Naive thymus-derived CD4-positive, alpha-beta T cell (primary cell): ENCODE measurements around the gene NINL. TPM values are rescaled to one million over a fixed set of nuclear protein-coding genes. Genes with fewer than 3 reads are reported as not detected.

ENCODE experiments used
- ATAC-seq: fragments of 150-1000 bp; cut with Tn5 transposase; 2 replicates; pipeline ENCODE4 v1.10.0; 2021; ENCODE audit warnings: mild to moderate bottlenecking, moderate library complexity
- CTCF ChIA-PET: fragments of 350-600 bp; sonication (Branson Sonifier 250); formaldehyde crosslinking; loops from one replicate; lab custom pipeline; 2021; ENCODE audit warnings: antibody characterized with exemption; lab: Charles Lee
- POLR2A ChIA-PET: fragments of 350-600 bp; sonication (Branson Sonifier 250); formaldehyde crosslinking; loops from one replicate; lab custom pipeline; 2021; ENCODE audit warnings: antibody characterized with exemption, inconsistent platforms; lab: Charles Lee
- DNase-seq, 9 donors: peaks; one replicate each; pipeline versions ENCODE4 v3.0.0 to v3.0.0-alpha.2; 2020 to 2022; ENCODE audit warnings: mixed read lengths in 1 of 9
- H3K27ac ChIP-seq: one replicate; pipeline ENCODE4 v1.7.0; 2013; ENCODE audit warnings: mild to moderate bottlenecking, low read depth, low read length, moderate library complexity
- H3K27me3 ChIP-seq, 2 donors: one replicate each; pipeline ENCODE4 v1.7.0; 2013; ENCODE audit warnings: low read length in 2 of 2, mild to moderate bottlenecking in 2 of 2, moderate library complexity in 2 of 2; ENCODE audit not compliant: control insufficient read depth in 2 of 2, insufficient read depth in 2 of 2
- H3K36me3 ChIP-seq, 3 experiments: 1 replicate in 2 of 3; 2 replicates in 1 of 3; pipeline ENCODE4 v1.7.0; 2013; ENCODE audit warnings: low read length in 3 of 3, mild to moderate bottlenecking in 3 of 3, moderate library complexity in 1 of 3; ENCODE audit not compliant: insufficient read depth in 3 of 3, control insufficient read depth in 2 of 3
- H3K4me1 ChIP-seq, 2 donors: one replicate each; pipeline ENCODE4 v1.7.0; 2013; ENCODE audit warnings: low read length in 2 of 2, mild to moderate bottlenecking in 2 of 2, moderate library complexity in 1 of 2; ENCODE audit not compliant: control insufficient read depth in 2 of 2, insufficient read depth in 2 of 2
- H3K4me3 ChIP-seq: 2 replicates; pipeline ENCODE4 v1.7.0; 2013; ENCODE audit warnings: mild to moderate bottlenecking, low read length
- H3K9me3 ChIP-seq, 3 experiments: 1 replicate in 2 of 3; 2 replicates in 1 of 3; pipeline ENCODE4 v1.7.0; 2013; ENCODE audit warnings: low read length in 3 of 3; ENCODE audit not compliant: control insufficient read depth in 2 of 3
- H3K27ac Mint-ChIP-seq, 9 donors: one replicate each; pipeline ENCODE4 v1.8.0; 2020 to 2022; ENCODE audit warnings: mixed read lengths in 9 of 9, mild to moderate bottlenecking in 8 of 9, moderate library complexity in 5 of 9, inconsistent platforms in 2 of 9
- H3K27me3 Mint-ChIP-seq, 5 donors: one replicate each; pipeline ENCODE4 v1.8.0; 2021 to 2022; ENCODE audit warnings: mixed read lengths in 5 of 5, mild to moderate bottlenecking in 1 of 5
- H3K36me3 Mint-ChIP-seq, 5 donors: one replicate each; pipeline ENCODE4 v1.8.0; 2020 to 2022; ENCODE audit warnings: mixed read lengths in 5 of 5, mild to moderate bottlenecking in 3 of 5, inconsistent platforms in 1 of 5
- H3K4me1 Mint-ChIP-seq, 7 donors: one replicate each; pipeline ENCODE4 v1.8.0; 2020 to 2022; ENCODE audit warnings: mixed read lengths in 7 of 7, mild to moderate bottlenecking in 3 of 7, inconsistent platforms in 1 of 7
- H3K4me3 Mint-ChIP-seq, 10 donors: one replicate each; pipeline ENCODE4 v1.8.0; 2020 to 2022; ENCODE audit warnings: mild to moderate bottlenecking in 10 of 10, mixed read lengths in 10 of 10, moderate library complexity in 6 of 10, inconsistent platforms in 2 of 10
- H3K9me3 Mint-ChIP-seq, 11 donors: one replicate each; pipeline ENCODE4 v1.8.0; 2020 to 2022; ENCODE audit warnings: mixed read lengths in 11 of 11, mild to moderate bottlenecking in 4 of 11, inconsistent platforms in 1 of 11, moderate library complexity in 1 of 11
- intact Hi-C, 2 donors: fragments of 100-400 bp; cut with micrococcal nuclease; formaldehyde crosslinking; loops; one replicate each; pipeline ENCODE4 v1.15.1; 2023
- polyA plus RNA-seq, 2 donors: library from polyadenylated mRNA; unstranded; fragments of 300-500 nt; fragmentation: Illumina TruSeq; gene quantifications; one replicate each; pipeline ENCODE4 v1.2.3, GENCODE V29; 2021
- total RNA-seq, 6 experiments: library from RNA in 5 of 6; stranded (reverse) in 5 of 6; gene quantifications; 1 replicate in 5 of 6; 2 replicates in 1 of 6; pipeline ENCODE4 v1.2.3 and lab custom pipeline; 2021 to 2026

Gene NINL
- total and polyA plus RNA-seq, 7 experiments from 2014 or later, result 0.31 to 4.2 (median 2.4) TPM

DNA sequence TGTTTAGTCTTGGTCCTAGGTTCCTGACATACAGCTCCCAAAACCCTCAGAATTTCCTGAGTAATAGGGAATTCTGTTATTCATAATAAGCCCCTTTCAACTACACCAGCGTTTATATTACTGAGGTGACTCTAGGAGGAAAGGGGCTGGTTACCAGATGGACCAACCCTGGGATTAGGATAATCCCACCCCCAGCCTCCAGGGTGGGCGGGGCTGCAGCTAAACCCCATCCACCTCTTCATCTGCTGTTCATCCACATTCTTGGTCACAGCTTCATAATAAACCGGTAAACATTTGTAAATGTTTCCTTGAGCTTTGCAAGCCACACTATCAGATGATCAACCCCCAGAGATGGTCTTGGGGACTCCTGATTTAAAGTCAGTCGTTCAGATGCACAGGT lies 38.3 kb downstream of the NINL start:
- ATAC-seq (no peak), DNase-seq (no peak)
- Histone ChIP-seq H3K27ac (no peak overlapping the region), H3K36me3 (no peaks in the 10 kb centered on the region), H3K27me3 (no peaks in the 10 kb centered on the region), H3K9me3 (no peaks in the 10 kb centered on the region), H3K4me1 (no peaks in the 10 kb centered on the region), H3K4me3 (no peak overlapping the region)
- Mint-ChIP-seq H3K9me3 (no peaks in the 10 kb centered on the region), H3K4me3 (no peak overlapping the region), H3K4me1 (peaks cover 0 to 14% (median 0%) of the 10 kb centered on the region in 7 donors), H3K36me3 (peaks cover 0 to 4% (median 0%) of the 10 kb centered on the region in 5 donors), H3K27me3 (no peaks in the 10 kb centered on the region), H3K27ac (no peak overlapping the region)
- POLR2A ChIA-PET, result no interaction called here
- CTCF ChIA-PET, result no interaction called here
- intact Hi-C loops, result no loop called here

DNA sequence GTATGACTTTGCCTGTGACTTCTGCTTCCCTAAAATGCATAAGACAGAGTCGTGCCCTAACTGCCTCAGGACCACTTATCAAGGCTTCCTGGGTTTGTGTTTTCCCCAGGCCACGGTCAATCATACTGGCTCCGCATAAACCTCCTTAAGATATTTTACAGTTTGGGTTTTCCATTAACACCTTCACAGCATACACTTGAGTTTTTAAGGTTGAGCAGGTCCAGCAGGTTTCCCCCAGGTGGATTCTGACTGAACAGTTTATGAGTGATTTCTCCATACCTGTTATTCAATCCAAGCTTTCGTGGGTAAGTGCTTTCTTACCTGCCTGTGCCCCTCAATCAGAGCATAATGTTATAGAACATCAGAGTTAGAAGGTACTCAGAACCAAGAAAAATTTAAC lies 39.3 kb downstream of the NINL start:
- H3K9me3 ChIP-seq, result no peaks in the 10 kb centered on the region
- H3K36me3 ChIP-seq, result no peaks in the 10 kb centered on the region
- CTCF ChIA-PET, result no interaction called here
- Mint-ChIP-seq H3K4me3 (no peak overlapping the region), H3K27me3 (no peaks in the 10 kb centered on the region), H3K4me1 (peaks cover 0 to 13% (median 3%) of the 10 kb centered on the region in 7 donors), H3K27ac (no peak overlapping the region), H3K36me3 (peaks cover 0 to 4% (median 0%) of the 10 kb centered on the region in 5 donors), H3K9me3 (no peaks in the 10 kb centered on the region)
- ATAC-seq, result no peak
- no peak for DNase-seq
- H3K4me3 ChIP-seq, result no peak overlapping the region
- H3K27ac ChIP-seq, result no peak overlapping the region
- H3K4me1 ChIP-seq, result no peaks in the 10 kb centered on the region
- no peaks in the 10 kb centered on the region for H3K27me3 ChIP-seq
- POLR2A ChIA-PET, result no interaction called here
- intact Hi-C loops, result no loop called here

DNA sequence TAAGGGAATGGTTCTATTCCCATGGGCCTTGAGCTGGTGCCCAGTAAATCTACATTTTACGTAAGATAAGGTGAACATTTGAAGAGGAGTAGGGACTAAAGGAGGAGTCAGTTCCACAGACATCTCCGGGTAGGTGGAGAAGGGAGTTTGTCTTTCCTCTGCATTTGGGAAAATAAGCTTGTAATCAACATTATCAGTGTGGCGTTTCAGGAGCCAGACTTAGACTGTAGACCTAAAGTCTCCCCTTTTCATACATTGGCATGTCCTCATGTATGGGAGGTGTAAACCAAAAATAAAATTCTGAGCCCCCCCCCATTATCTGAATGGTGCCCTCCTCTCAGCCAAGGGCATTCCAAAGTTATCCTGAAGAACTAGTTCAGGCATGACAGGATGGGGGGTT lies 40.2 kb downstream of the NINL start:
- Histone ChIP-seq H3K27me3 (no peaks in the 10 kb centered on the region), H3K4me1 (no peaks in the 10 kb centered on the region), H3K36me3 (no peaks in the 10 kb centered on the region), H3K9me3 (no peaks in the 10 kb centered on the region), H3K4me3 (no peak overlapping the region), H3K27ac (no peak overlapping the region)
- Mint-ChIP-seq H3K4me1 (peaks cover 0 to 10% (median 3%) of the 10 kb centered on the region in 7 donors), H3K4me3 (no peak overlapping the region), H3K36me3 (peaks cover 0 to 4% (median 0%) of the 10 kb centered on the region in 5 donors), H3K9me3 (no peaks in the 10 kb centered on the region), H3K27me3 (no peaks in the 10 kb centered on the region), H3K27ac (no peak overlapping the region)
- intact Hi-C loops, result no loop called here
- no peak for DNase-seq
- POLR2A ChIA-PET, result no interaction called here
- ATAC-seq, result no peak
- CTCF ChIA-PET, result interaction anchor here (1.2 kb wide), 1 partner anchor 21 kb away, joined by 3 read pairs; no protein-coding TSS in a partner anchor

DNA sequence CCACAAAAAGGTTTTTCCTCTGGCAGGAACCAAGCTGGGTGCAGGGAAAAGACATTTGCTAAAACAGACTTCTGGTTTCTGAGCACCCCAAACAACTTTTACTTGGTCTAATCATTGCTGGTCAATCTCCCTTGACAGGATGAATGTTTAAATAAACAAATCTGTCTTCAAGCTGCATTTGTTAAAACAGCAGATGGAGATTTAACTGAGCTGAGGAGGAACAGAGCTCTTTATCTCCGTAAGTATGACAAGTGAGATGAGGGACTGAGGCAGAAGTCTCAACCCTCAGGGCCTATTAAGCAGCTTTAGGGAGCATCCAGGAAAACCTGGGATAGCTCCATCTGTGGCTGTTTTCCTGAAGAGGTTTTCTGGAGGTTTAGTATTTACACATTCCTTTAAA lies 40.6 kb downstream of the NINL start:
- ATAC-seq (no peak), DNase-seq (no peak)
- Histone ChIP-seq H3K9me3 (no peaks in the 10 kb centered on the region), H3K4me1 (no peaks in the 10 kb centered on the region), H3K4me3 (no peak overlapping the region), H3K36me3 (no peaks in the 10 kb centered on the region), H3K27ac (no peak overlapping the region), H3K27me3 (no peaks in the 10 kb centered on the region)
- H3K4me3 Mint-ChIP-seq, result no peak overlapping the region
- ChIA-PET CTCF (interaction anchor here (1.2 kb wide), 1 partner anchor 21 kb away, joined by 3 read pairs; no protein-coding TSS in a partner anchor), POLR2A (no interaction called here)
- peaks cover 0 to 4% (median 0%) of the 10 kb centered on the region in 5 donors for H3K36me3 Mint-ChIP-seq
- no peaks in the 10 kb centered on the region for H3K9me3 Mint-ChIP-seq
- H3K27me3 Mint-ChIP-seq, result no peaks in the 10 kb centered on the region
- peaks cover 0 to 9% (median 3%) of the 10 kb centered on the region in 7 donors for H3K4me1 Mint-ChIP-seq
- H3K27ac Mint-ChIP-seq, result no peak overlapping the region
- intact Hi-C loops, result no loop called here

DNA sequence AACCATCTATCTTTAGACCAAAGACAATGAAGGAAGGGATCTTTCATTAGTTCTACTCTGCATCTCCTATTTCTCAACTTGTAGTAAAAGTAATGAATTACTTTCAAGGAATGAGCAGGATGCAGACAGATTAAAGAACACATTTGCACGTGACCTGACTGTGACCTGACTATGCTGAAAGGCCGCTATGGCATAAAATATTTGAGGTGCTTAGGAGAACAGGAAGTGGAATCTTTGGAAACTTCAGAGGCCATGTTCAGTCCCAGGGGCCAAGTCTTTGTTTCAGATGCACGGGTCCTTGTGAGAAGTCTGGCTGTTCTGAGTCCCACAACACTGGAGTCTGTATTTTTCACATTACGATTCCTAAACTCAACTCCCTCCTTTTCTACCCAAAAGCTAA lies 41.0 kb downstream of the NINL start:
- ChIA-PET CTCF (interaction anchor here (1.2 kb wide), 1 partner anchor 20 kb away, joined by 3 read pairs; no protein-coding TSS in a partner anchor), POLR2A (no interaction called here)
- Histone ChIP-seq H3K4me1 (no peaks in the 10 kb centered on the region), H3K4me3 (no peak overlapping the region), H3K9me3 (no peaks in the 10 kb centered on the region), H3K36me3 (no peaks in the 10 kb centered on the region), H3K27ac (no peak overlapping the region), H3K27me3 (no peaks in the 10 kb centered on the region)
- ATAC-seq (no peak), DNase-seq (no peak)
- Mint-ChIP-seq H3K9me3 (no peaks in the 10 kb centered on the region), H3K27me3 (no peaks in the 10 kb centered on the region), H3K4me3 (no peak overlapping the region), H3K27ac (peak overlapping the region in 1 of 9 donors; percentile 80), H3K36me3 (peaks cover 0 to 4% (median 0%) of the 10 kb centered on the region in 5 donors), H3K4me1 (peaks cover 0 to 7% (median 3%) of the 10 kb centered on the region in 7 donors)
- intact Hi-C loops, result no loop called here

DNA sequence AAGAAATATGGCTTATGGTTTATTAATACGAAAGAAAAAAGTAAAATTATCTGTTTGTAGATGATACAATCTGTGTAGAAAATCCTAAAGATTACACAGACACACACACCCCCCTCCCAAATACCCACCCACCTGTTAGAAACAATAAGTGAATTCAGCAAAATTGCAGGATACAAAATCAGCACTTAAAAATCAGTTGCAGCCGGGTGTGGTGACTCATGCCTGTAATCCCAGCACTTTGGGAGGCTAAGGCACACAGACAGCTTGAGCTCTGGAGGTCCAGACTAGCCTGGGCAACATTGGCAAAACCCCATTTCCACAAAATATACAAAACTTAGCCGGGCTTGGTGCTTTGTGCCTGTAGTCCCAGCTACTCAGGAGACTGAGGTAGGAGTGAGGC lies 42.3 kb downstream of the NINL start:
- Histone ChIP-seq H3K4me3 (no peak overlapping the region), H3K27me3 (no peaks in the 10 kb centered on the region), H3K9me3 (no peaks in the 10 kb centered on the region), H3K4me1 (no peaks in the 10 kb centered on the region), H3K27ac (no peak overlapping the region), H3K36me3 (no peaks in the 10 kb centered on the region)
- no peaks in the 10 kb centered on the region for H3K9me3 Mint-ChIP-seq
- ATAC-seq (no peak), DNase-seq (no peak)
- intact Hi-C loops, result no loop called here
- CTCF ChIA-PET, result no interaction called here
- H3K4me1 Mint-ChIP-seq, result peaks cover 0 to 7% (median 3%) of the 10 kb centered on the region in 7 donors
- H3K36me3 Mint-ChIP-seq, result peaks cover 0 to 4% (median 0%) of the 10 kb centered on the region in 5 donors
- POLR2A ChIA-PET, result no interaction called here
- H3K27ac Mint-ChIP-seq, result no peak overlapping the region
- H3K4me3 Mint-ChIP-seq, result no peak overlapping the region
- H3K27me3 Mint-ChIP-seq, result no peaks in the 10 kb centered on the region

DNA sequence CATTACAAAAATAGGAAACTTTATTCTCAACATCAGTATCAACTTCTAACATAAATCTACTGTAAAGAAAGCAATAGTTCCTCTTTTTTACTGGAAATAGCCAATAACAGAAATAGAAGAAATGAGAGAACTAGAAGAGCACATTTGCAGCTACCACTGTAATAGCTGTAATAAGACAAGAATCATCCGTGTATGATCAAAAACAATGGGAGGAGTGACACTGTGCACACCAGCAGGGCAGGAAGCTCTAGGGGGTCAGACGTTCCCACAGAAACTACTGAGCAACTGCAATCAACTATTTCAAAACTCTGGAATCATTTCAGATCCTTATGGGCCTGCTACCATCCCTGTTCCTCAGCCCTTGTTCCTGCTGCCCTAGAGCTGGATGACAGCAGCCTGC lies 43.7 kb downstream of the NINL start:
- POLR2A ChIA-PET, result no interaction called here
- ATAC-seq (no peak), DNase-seq (no peak)
- H3K4me3 Mint-ChIP-seq, result no peak overlapping the region
- CTCF ChIA-PET, result no interaction called here
- peaks cover 0 to 7% (median 3%) of the 10 kb centered on the region in 7 donors for H3K4me1 Mint-ChIP-seq
- H3K27me3 ChIP-seq, result no peaks in the 10 kb centered on the region
- H3K36me3 Mint-ChIP-seq, result peaks cover 0 to 4% (median 0%) of the 10 kb centered on the region in 5 donors
- no peak overlapping the region for H3K4me3 ChIP-seq
- H3K27ac ChIP-seq, result no peak overlapping the region
- intact Hi-C loops, result no loop called here
- no peak overlapping the region for H3K27ac Mint-ChIP-seq
- no peaks in the 10 kb centered on the region for H3K9me3 Mint-ChIP-seq
- no peaks in the 10 kb centered on the region for H3K27me3 Mint-ChIP-seq
- no peaks in the 10 kb centered on the region for H3K36me3 ChIP-seq
- no peaks in the 10 kb centered on the region for H3K9me3 ChIP-seq
- H3K4me1 ChIP-seq, result no peaks in the 10 kb centered on the region
